ENCODE results near the gene BBS12.

The BBS12 gene

DNA sequence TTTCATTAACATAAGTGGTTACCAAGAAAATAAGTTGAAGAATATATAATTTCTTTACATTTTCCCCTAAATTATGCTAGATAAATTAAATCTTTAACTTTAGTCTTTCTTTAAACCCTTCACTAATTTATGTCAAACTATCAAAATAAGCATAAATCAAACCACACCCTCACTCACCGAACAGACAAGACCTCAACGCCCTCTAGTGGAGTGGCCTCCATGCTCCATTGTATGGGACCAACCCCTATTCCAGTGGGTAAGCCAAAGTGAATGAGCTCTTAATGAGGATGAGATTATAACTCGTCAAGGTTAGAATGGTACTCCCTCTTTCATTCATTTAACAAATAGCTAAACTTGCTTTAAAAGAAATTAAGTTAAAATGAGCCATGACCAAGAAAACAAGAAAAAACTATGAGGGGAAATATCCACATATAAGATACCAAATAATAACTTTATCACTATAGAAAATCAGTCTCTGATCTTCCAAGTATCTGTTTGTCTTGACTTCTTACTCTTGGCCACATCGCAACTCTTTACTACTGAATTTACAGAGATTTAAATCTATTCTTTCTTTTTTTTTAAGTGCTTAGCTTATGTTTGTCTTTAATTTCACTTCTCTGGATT is 15.6 kb upstream of the BBS12 start:
- DNase-seq, result peak; percentile 52

DNA sequence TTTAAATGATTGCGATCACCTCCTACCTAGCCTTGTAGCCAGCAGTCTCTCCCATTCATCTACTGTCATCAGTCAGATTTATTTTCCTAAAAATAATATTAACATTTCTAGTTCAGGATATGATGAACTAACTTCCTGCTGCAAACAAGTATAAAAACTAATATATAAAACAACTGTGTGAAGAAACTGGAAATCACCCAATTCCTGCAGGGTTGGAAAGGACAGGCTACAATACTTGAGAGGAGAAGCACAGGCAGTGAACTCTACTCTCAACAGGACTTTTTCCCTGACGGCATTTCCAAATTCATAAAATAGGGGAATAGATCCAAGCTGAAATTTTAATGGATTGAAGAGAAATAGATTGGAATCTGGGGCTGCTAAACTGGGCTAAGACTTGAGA is 14.2 kb upstream of the BBS12 start:
- no peak for DNase-seq

DNA sequence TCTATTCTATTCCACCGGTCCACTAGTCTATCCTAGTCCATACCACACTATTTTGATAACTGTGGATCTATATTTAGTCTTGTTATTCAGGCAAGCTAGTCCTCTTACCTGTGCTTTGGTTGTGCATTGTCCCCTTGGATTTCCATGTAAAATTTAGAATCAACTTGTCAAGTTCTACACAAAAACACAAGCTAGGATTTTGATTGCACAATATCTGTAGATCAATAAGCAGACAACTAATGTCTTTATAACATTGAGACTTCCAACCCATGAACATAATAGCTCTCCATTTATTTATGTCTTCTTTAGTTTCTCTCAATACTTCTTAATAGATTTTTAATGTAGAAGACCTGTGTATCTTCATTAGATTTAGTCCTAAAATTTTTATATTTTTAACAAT is 10.2 kb upstream of the BBS12 start:
- no peak for DNase-seq

DNA sequence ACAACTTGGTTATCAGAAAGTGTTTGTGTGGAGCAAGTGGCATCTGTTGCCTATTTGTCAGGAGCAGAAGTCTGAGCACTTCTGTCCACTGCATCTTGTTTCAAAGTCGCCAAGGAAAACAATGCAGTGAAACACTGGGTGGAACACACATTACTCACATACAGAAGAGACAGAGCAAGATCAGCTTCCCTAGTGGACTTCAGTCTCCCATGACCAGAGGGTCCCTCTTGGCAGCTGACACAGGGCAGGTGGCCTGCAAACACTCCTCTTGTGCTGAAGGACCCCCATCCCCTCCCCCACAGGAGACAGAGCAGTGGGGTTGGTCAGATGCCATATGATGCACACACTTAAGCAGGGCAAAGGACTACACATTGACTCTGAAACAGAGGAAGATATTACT is 3.6 kb upstream of the BBS12 start:
- no peak for DNase-seq

DNA sequence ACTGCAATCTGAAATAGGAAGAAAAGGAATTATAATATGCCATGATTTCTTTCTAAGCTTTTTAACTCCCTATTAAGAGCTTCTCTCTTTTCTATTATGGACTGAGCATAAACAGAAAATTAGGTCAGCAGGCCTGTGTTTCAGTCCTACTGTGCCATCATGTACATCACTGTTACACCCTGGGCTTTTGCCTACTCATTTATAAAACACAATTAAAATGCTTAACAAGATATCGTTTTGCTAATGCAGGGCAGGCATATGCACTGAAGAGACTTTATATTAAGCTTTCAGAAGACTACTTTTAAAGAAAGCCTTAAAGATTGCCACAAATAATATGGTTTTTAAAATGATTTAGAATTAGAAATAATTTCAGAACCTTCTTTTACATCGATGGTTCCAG is 828 bp upstream of the BBS12 start:
- DNase-seq, result no peak

DNA sequence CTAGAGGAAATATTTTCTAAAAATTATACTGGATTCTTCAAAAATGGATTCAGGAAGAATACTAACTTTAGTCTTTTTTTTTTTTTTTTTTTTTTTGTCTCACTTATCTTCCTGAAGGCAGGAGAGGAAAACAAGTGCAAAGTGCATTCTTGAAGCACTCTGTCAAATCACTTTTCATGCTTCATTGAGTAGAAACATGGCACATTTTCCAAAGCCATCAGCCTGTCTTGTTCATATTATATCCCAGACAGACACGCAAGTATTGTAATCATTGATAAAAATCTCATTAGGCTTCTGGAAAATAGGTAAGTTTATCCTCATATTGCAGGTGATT is 1.2 kb downstream of the BBS12 start:
- DNase-seq, result no peak

DNA sequence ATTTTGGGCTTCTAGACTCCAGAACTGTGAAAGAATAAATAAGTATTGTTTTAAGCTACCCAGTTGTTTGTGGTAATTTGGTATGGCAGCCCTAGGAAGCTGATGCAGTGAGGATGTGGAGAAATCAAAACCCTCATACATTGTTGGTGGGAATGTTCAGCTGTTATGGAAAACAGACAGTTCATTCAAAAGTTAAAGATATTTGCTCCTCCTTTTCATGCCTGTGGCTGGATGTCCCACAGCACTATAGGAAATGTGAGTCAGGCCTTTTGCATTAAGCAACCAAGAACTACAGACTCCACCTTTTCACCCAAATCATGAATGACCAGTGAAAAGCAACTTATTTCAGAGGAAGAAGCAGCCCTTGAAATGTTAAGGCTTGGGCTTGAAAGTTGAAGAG is 6.7 kb downstream of the BBS12 start:
- DNase-seq, result peak; percentile 65

DNA sequence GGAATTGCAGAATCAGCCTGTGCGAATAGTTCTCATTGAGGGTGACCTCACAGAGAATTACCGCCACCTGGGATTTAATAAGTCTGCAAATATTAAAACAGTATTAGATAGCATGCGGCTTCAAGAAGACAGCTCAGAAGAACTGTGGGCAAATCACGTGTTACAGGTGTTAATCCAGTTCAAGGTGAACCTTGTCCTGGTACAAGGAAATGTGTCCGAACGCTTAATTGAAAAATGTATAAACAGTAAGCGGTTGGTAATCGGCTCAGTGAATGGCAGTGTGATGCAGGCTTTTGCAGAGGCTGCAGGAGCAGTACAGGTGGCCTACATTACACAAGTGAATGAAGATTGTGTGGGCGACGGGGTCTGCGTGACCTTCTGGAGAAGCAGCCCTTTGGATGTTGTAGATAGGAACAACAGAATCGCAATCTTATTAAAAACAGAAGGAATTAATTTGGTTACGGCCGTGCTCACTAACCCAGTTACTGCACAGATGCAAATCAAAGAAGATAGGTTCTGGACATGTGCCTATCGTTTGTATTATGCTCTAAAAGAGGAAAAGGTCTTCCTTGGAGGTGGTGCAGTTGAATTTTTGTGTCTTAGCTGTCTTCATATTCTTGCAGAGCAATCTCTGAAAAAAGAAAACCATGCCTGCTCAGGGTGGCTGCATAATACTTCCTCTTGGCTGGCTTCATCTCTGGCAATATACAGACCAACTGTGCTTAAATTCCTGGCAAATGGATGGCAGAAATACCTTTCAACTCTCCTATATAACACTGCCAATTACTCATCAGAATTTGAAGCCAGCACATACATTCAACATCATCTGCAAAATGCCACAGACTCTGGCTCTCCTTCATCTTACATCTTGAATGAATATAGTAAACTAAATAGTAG is 10.7 kb downstream of the BBS12 start:
- no peak for DNase-seq

DNA sequence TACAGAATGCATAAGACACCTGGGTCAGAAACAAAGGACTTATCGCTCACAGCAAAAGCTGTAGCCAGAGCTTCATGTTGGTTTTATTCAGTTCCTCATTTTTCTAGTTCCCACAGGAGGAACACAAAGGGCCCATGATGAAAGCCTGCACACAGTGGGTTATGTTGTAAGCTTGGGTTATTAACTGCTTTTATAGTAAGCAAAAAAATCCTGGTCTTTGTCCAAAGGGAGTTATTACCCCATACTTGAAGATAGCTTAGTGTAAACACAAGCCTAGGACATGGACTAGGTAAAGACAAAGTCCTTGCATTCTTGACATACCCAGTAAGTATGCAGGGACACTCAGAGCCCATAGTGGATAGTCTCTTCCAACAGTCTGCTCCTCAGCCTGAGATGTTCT is 11.7 kb downstream of the BBS12 start:
- DNase-seq, result peak; percentile 19

DNA sequence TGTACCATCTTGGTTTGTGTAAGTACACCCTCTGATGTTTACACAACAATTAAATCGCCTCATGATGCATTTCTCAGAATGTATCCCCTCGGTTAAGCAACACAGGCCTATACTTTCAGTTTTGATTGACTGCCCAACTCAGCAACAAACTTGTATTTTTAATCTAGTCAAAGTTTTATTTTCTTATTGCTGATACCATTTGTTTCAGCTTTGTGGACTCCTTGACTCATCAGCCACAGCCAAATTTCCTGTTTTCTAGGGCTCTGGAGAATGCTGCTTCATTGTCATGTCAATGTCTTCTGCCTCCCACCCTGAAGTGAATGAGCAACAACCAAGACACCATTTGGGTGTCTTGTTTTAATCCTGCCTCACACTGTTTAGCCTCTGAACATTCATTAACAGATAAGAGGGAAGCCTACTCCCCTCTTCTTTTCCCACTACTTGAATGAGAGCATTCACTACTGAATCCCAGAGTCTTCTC is 14.0 kb downstream of the BBS12 start:
- no peak for DNase-seq

DNA sequence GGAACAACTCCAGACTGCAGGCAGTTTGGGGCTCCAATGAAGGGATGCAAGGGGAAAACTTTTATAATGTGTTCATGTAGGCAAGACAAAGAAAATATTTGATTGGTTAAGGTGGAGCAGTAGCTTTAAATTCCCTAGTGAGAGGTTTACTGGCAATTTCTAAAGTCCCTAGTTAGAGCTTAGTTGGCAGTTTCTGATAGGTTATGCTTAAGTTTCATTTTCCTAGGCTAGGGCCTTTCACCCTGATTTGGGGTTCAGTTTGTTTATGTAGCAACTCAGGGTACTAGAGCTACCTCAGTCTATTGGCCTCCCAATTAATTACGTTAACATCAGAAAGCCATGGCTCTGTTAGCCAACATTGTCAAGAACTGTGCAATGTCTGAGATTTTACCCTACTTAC is 14.6 kb downstream of the BBS12 start:
- no peak for DNase-seq

DNA sequence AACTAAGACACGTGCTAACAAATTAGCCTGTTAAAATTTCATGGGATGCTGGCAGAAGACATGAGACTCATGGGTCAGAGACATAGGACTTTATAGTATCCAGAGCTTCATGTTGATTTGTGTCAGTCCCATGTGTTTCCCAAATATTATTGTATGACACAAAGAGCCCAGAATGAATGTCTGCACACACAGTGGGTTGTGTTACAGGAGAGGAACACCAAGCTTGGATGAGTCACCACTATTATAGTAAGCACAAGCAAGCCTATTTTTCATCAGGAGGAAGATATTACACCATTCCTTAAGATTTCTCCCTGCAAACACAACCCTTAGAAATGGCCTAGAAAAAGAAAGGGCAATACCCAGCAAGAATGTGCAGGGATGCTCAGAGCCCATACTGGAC is 15.4 kb downstream of the BBS12 start:
- DNase-seq, result peak; percentile 76

DNA sequence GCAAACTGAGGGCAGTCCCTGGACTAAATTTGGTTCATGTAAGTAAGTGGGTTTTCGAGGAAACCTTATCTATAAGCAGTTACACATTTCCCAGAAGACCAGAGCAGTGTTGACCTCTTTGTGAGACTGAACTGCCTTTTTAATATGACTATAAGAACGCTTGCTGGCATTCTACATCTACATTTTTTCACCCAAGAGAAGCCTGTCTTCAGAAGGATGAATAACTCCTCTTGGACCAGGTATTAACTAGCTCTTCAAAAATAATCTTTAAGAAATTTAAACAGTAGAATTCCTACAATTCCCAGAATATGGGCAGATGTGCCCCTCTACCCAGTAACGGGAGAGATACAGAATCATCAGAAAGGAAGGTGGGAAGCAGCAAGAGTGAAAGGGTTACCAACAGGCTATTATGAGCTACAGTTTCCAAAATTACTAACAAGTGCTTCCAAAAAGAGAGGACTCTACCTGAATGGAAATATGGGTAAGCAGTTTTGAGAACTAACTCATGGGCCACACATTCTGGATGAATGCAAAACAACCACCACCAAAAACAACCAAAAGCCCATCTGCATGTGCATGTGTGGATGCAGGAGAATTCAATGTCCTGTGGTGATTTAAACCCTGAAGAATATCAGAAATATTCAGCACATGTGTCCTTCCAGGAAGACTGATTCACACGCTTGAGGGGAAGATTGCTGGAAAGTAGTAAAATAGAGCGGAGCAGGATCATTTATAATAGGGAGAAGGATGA is 17.4 kb downstream of the BBS12 start:
- no peak for DNase-seq

DNA sequence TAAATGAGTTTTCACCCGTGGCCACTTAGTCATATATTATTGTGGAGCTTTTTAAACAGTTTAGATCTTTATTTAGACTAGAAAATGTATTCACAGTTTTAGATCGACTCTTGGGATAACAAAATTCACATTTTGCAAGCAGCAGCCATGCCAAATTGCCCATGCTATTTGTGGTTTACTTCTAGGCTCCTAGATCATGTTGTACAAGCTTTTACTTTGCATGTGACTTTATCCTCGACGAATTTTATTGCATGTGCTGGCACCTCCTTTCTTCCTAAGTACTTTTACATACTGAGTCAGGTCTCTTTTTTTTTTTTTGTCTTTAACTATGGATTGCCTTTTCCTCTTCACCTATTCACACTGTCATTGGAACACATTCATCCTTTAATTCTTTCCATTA is 23.2 kb downstream of the BBS12 start:
- DNase-seq, result no peak

DNA sequence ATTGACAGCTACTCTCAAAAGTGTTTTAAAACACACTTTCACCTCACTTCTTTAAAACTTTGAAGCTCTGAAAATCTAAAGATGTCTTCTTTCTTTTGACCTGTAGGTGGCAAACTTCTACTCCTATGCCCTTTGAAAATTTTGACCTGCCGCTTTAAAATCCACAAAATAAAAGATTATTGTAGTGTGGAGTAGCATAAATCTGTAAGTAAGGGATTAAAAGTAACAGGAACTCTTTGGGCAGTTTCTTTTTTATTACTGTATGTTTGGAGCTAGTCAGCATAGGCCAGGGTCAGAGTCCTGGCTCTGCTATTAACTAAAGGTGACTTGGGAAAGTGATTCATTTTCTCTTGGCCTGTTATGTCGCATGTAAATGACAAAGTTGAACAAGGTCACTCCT is 25.5 kb downstream of the BBS12 start:
- peak; percentile 37 for DNase-seq

DNA sequence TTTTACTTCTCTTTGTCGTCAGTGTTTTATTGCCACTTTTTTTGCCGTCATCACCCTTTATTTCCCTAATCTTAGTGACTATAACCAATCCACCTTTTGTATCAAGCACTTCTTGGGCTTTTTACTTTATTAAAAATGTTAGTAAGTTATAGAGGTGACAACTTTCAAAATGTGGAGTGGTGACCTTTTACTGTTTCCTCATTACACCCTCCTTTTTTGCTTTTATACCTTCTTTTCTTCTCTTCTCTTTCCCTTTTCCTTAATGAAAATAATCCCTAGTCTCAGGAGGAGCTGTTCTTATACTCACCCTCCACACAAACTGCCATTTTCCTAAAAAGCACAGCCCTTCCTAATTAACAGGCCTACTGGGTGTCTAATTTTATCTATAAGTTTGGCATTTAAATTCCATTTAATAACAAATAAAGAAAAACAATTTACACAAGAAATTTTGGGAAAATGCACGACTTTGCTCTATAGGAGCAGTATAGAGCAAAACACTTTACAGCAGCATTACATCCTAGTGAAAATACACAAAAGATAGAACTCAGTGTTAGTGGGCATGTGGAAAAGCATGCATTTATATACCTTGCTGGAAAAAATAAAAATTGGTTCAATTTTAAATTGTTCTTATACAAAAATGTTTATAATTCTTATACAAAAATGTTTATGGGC is 27.3 kb downstream of the BBS12 start:
- peak; percentile 30 for DNase-seq

DNA sequence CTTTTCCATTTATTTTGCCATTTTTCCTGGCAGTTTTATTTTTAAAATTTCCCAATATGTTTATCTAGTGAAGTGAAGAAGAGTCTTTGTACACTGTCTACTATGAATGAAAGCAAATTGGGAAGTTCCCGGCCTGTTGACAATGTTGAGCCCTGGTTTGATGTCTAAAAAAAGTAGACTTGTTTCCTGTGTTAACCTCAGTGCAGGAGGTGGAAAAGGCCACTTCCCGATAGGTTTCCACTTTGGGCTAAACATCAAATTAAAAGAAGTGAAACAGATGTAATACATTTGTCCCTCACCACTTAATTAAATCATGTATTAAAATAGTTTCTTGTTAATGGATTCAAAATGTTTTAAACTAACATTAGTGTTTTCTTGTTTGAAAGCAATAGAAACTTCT is 30.0 kb downstream of the BBS12 start:
- no peak for DNase-seq

DNA sequence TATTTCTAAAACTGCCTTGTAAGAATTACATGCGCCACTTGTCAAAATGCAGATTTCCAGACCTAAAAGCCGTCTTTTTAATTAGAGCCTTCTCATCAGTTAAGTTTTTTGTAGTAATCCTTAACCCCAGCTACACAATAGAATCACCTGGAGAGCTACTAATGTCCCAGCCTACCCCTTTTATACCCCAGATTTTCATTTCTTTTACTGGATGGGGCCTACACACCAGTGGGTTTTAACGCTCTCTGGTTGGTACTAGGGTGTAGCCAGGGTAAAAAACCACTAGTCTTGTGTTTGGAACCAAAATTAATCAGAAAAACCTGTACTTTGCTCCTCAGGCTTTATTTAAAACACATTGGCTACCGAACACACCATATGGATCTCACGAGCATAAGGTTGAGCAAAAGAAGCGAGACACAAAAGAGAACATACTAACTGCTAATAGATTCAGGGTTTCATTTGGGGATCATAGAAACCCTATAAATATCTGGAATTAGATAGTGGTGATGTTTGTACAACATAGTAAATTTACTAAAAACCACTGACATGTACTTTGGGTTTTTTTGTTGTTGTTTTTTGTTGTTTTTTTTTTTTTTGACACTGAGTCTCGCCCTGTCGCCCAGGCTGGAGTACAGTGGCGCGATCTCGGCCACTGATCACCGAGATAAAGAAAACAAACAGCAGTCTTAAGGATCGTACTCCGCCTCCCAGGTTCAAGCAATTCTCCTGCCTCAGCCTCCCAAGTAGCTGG is 30.6 kb downstream of the BBS12 start:
- DNase-seq, result no peak

DNA sequence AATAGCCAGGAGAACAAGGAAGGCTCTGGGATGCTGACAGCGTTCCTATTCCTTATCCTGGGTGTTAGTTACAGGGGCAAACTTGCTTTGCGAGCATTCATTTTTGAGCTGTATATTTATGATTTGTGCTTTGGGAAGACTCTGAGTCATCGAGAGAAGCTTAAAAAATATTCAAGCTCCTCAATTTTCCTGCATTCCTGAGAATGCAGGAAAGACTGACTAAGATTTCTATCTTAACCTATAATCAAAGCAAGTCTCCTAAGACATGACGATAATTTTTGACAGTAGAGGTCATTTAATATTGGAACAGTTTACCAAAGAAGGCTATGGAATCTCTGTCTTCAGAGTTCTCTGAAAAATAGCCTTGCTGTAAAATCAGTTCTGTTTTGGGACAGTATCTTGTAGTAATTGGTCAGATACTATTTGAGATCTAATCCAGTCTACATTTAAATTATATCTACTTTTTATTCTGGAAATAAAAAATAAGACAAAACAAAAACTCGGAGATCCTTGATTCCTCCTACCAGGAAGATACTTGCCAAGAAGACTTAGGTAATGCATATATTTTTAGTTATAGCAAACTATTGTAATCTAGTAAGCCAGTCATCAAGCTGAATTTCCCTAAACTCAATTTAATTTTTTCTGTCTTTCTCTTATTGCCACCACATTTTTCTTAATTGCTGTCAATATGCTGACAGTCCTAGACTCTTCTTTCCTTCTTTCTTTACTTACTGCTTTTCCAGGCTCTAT is 31.7 kb downstream of the BBS12 start:
- peak; percentile 72 for DNase-seq

DNA sequence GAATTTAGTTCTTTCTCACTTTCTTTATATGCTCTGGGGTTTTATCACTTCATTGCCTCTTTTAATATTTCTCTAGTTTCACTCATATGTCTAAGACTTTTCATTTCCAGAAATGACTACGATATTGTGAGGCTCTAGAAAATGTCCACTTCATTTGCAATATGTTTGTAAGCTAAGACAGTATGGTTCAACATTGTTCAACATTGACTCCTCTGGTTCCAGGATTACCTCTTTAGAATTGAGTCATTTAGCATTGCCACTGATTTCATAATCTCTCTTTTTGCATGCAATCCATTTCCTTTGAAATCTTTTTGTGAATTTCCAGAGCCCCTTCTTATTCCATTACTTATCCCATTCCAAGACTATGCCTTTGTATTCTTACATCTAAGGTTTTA is 32.3 kb downstream of the BBS12 start:
- peak; percentile 83 for DNase-seq

DNA sequence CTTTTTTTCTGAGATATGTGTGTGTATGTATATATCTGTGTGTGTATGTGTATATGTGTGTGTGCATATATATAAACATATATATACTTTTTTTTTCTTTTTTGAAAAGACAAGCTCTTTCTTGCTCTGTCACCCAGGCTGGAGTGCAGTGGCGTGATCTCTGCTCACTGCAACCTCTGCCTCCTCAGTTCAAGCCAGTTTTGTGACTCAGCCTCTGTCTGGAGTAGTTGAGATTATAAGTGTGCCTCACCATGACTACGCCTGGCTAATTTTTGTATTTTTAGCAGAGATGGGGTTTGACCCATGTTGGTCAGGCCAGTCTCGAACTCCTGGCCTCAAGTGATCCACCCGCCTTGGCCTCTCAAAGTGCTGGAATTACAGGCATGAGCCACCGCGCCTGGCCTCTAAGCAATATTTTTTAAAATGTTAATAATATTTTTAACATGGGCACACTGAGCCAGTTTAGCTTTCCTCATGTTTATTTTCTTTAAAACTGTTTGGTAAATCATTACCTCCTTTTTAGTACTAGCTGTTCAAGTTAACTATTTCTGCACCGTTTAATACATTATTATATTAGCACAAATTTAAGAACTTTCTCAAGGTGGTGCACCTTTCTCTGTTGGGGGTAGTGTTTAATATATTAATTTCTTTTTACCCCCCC is 33.3 kb downstream of the BBS12 start:
- peak; percentile 77 for DNase-seq
